ENCODE results near the gene SHOC2.

Gene SHOC2

GRCh38 chr10:110989016-110989415 lies 69.6 kb downstream of the SHOC2 start:
- no peak for DNase-seq

- DNase-seq = no peak
Measured at GRCh38 chr10:110992006-110992800, 72.8 kb downstream of the SHOC2 start.

- DNase-seq = no peak
Measured at GRCh38 chr10:110993024-110993693, 73.8 kb downstream of the SHOC2 start.

- DNase-seq = no peak
Measured at GRCh38 chr10:110994406-110995086, 75.1 kb downstream of the SHOC2 start.

GRCh38 chr10:110995301-110995700 lies 75.9 kb downstream of the SHOC2 start:
- no peak for DNase-seq

GRCh38 chr10:110996256-110996655 lies 76.9 kb downstream of the SHOC2 start:
- DNase-seq = no peak

GRCh38 chr10:111004016-111004415 lies 84.6 kb downstream of the SHOC2 start:
- no peak for DNase-seq

- no peak for DNase-seq
Measured at GRCh38 chr10:111007486-111007885, 88.1 kb downstream of the SHOC2 start.

- no peak for DNase-seq
Measured at GRCh38 chr10:111015181-111015580, 95.8 kb downstream of the SHOC2 start.

- no peak for DNase-seq
Measured at GRCh38 chr10:111017098-111017497, 97.7 kb downstream of the SHOC2 start.

GRCh38 chr10:111018021-111018420 lies 98.6 kb downstream of the SHOC2 start:
- DNase-seq = peak in 1 of 2 experiments; percentile 58

GRCh38 chr10:111023060-111023459 lies 103.7 kb downstream of the SHOC2 start:
- peak in 1 of 2 experiments; percentile 8 for DNase-seq

GRCh38 chr10:111030042-111030750 lies 110.8 kb downstream of the SHOC2 start:
- no peak for DNase-seq

GRCh38 chr10:111034598-111035310 lies 115.3 kb downstream of the SHOC2 start:
- no peak for DNase-seq

GRCh38 chr10:111035542-111035941 lies 116.1 kb downstream of the SHOC2 start:
- DNase-seq = no peak

- peak in 1 of 2 experiments; percentile 1 for DNase-seq
Measured at GRCh38 chr10:111037858-111038257, 118.5 kb downstream of the SHOC2 start.

- DNase-seq = no peak
Measured at GRCh38 chr10:111039522-111039921, 120.1 kb downstream of the SHOC2 start.

GRCh38 chr10:111057006-111057405 lies 137.6 kb downstream of the SHOC2 start:
- no peak for DNase-seq
